Measurements from ENCODE around the gene RASA3.

DNA sequence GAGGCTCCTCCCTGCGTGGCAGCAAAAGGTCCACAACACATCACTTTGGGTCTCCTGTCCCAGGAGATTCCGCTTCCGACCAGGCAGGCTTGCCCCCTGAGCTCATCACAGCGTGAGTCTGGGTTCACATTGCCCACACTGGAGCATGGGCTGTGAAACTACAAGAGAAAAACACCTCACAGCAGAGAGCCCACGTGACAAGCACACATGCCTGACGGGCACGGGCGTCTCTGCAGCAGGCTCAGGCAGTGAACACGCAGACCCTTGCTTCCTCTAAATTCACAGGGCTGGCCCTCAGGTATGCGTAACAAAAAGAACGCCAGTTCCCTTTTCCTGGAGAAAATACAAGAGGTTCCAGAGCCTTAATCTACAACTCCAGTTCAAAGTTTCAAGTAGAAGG, 41.9 kb downstream of the RASA3 start:
- TF ChIP-seq, protein P1, sequence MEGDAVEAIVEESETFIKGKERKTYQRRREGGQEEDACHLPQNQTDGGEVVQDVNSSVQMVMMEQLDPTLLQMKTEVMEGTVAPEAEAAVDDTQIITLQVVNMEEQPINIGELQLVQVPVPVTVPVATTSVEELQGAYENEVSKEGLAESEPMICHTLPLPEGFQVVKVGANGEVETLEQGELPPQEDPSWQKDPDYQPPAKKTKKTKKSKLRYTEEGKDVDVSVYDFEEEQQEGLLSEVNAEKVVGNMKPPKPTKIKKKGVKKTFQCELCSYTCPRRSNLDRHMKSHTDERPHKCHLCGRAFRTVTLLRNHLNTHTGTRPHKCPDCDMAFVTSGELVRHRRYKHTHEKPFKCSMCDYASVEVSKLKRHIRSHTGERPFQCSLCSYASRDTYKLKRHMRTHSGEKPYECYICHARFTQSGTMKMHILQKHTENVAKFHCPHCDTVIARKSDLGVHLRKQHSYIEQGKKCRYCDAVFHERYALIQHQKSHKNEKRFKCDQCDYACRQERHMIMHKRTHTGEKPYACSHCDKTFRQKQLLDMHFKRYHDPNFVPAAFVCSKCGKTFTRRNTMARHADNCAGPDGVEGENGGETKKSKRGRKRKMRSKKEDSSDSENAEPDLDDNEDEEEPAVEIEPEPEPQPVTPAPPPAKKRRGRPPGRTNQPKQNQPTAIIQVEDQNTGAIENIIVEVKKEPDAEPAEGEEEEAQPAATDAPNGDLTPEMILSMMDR (IDR thresholded peaks at IDR 0.05), result no peak
- no peak for TF ChIP-seq EZH2 (IDR thresholded peaks at IDR 0.05)
- TF ChIP-seq EZH2phosphoT487 (IDR thresholded peaks at IDR 0.05), result no peak

Data from neural progenitor cell (in vitro differentiated cells).